Fibroblast of skin of right quadriceps (primary cell): Measurements from ENCODE around the gene ZNF343.
A peak's percentile ranks its signal among the peaks of the same experiment; 100 is the strongest.

Experiments used
- DNase-seq: peaks from one replicate; pipeline ENCODE4 v3.0.0-alpha.2; 2013

The ZNF343 gene

GRCh38 chr20:2470423-2471193, 38.1 kb downstream of the ZNF343 start, which contains the start of gene SNRPB:
Gene SNRPB, minus strand, starts transcription at chr20:2470789. Its CDS starts 99 bp downstream, at chr20:2470690.
- DNase-seq: peak; percentile 99

GRCh38 chr20:2469991-2470422, 38.7 kb downstream of the ZNF343 start:
- peak; percentile 46 for DNase-seq

- no peak for DNase-seq
These were observed 39.9 kb downstream of the ZNF343 start for GRCh38 chr20:2468581-2469407.

GRCh38 chr20:2467412-2467811, 41.3 kb downstream of the ZNF343 start:
- no peak for DNase-seq

GRCh38 chr20:2465100-2465499, 43.6 kb downstream of the ZNF343 start:
- no peak for DNase-seq

GRCh38 chr20:2463616-2464365, 44.9 kb downstream of the ZNF343 start:
- DNase-seq: no peak

- no peak for DNase-seq
These were observed 46.2 kb downstream of the ZNF343 start for GRCh38 chr20:2462484-2462883.

GRCh38 chr20:2460752-2461424, 47.8 kb downstream of the ZNF343 start:
- DNase-seq: no peak

- no peak for DNase-seq
These were observed 48.5 kb downstream of the ZNF343 start for GRCh38 chr20:2459981-2460751.

- DNase-seq: no peak
These were observed 49.7 kb downstream of the ZNF343 start for GRCh38 chr20:2458919-2459499.

- no peak for DNase-seq
These were observed 52.8 kb downstream of the ZNF343 start for GRCh38 chr20:2455771-2456497.

GRCh38 chr20:2453792-2454191, 54.9 kb downstream of the ZNF343 start:
- no peak for DNase-seq

GRCh38 chr20:2451939-2452732, 56.6 kb downstream of the ZNF343 start:
- peak; percentile 63 for DNase-seq

GRCh38 chr20:2451422-2451821, 57.3 kb downstream of the ZNF343 start:
- no peak for DNase-seq

GRCh38 chr20:2449386-2449785, 59.3 kb downstream of the ZNF343 start:
- DNase-seq: no peak

- DNase-seq: no peak
These were observed 61.9 kb downstream of the ZNF343 start for GRCh38 chr20:2446845-2447244.
